ENCODE data around the gene OR1A1. TPM values are rescaled to one million over a fixed set of nuclear protein-coding genes. Genes with fewer than 3 reads are reported as not detected.

OR1A1 gene
- total RNA-seq, 4 donors from 2014 or later: not detected

DNA sequence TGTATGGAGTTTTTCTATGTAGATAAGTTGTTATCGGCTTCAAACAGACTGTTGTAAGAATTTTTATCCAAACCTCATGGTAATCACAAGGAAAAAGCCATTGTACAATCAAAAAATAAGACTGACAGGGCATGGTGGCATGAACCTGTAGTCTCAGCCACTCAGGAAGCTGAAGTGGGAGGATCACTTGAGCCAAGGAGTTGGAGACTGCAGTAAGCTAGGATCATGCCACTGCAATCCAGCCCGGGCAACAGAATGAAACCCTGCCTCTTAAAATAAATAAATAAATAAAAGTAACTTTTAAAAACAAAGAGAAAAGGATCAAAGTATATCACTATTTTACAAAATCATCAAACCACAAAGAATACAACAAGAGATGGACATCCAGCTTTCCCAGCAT lies 14.4 kb downstream of the OR1A1 start:
- no peak for TF ChIP-seq CTCF (IDR thresholded peaks at IDR 0.05; ENCODE audit: low read depth)

- TF ChIP-seq CTCF (IDR thresholded peaks at IDR 0.05; ENCODE audit: low read depth): no peak
These were observed 15.0 kb downstream of the OR1A1 start for GRCh38 chr17:3222505-3222904.

DNA sequence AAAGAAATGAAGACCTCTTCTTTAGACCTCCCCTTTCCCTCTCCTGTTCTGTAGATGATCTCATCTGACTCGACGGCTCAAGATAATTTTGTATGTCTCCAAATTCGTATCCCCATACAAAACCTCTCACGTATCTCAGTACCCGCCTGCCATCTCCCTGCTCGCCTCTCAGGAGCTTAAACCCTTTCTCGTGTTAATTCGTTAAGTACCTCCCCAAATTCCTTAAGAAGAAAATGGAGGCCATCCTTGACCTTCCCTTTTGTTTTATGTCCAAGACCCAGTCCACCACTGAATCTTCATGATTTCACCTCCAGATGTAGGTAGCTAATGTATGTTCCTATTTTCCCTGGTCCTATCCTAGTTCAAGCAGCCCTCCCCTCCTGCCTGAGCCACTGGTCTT lies 49.1 kb downstream of the OR1A1 start:
- no peak for TF ChIP-seq CTCF (IDR thresholded peaks at IDR 0.05; ENCODE audit: low read depth)

GRCh38 chr17:3260163-3260562 lies 52.7 kb downstream of the OR1A1 start:
- no peak for TF ChIP-seq CTCF (IDR thresholded peaks at IDR 0.05; ENCODE audit: low read depth)

DNA sequence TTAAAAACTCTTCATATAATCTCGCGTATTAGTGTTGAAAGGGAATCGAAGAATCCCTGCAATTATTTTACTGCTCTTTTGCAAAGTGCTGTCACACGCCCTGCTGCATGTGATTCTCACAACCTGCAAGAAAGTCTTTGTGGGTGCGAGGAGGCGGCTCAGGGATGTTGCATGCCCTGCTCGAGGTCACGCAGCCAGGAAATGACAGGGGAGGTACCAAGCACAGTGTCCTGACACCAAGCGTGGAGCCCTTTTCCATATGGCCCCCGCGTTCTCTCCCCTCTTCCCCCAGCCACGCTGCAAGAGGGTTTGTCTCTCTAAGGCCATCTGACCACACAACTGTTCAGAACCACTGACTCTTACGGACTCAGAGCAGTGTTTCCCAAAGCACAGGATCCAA lies 53.1 kb downstream of the OR1A1 start:
- no peak for TF ChIP-seq CTCF (IDR thresholded peaks at IDR 0.05; ENCODE audit: low read depth)

Other genes with a start within 250 kb of the OR1A1 start
- not detected for gene OR1D5, start 144.1 kb upstream of the OR1A1 start, total RNA-seq
- not detected for gene OR1D2, start 103.2 kb upstream of the OR1A1 start, total RNA-seq
- gene OR1G1, start 80.1 kb upstream of the OR1A1 start, total RNA-seq: not detected
- not detected for gene OR1A2, start 10.1 kb upstream of the OR1A1 start, total RNA-seq
- not detected for gene OR3A1, start 90.7 kb downstream of the OR1A1 start, total RNA-seq
- 1 to 10 TPM in 1 of 4 donors, not detected in 3; 1.7 TPM for gene OR3A2, start 178.6 kb downstream of the OR1A1 start, total RNA-seq
- gene OR1E1, start 190.7 kb downstream of the OR1A1 start, total RNA-seq: not detected
- gene OR3A3, start 203.7 kb downstream of the OR1A1 start, total RNA-seq: not detected
- not detected for gene OR1E2, start 226.2 kb downstream of the OR1A1 start, total RNA-seq

Data from subcutaneous adipose tissue (tissue), 4 donors.